HCT116 (cell line): ENCODE results near the gene POLK. TPM values are rescaled to one million over a fixed set of nuclear protein-coding genes. Genes with fewer than 3 reads are reported as not detected.

Source experiments
- ATAC-seq: fragments of 200-7000 bp; cut with Tn5 transposase; 2 replicates; pipeline ENCODE4 v1.9.1; 2020; ENCODE audit warnings: mild to moderate bottlenecking, moderate library complexity
- BruUV-seq: library from RNA; stranded (reverse); fragments of 400-500 nt; replicated peaks from 2 replicates; lab custom pipeline; 2021; lab: Mats Ljungman, UMichigan
- CTCF ChIA-PET: fragments of 300-600 bp; sonication (Branson Sonifier 250); formaldehyde crosslinking; loops from one replicate; lab custom pipeline; 2021; ENCODE audit warnings: antibody characterized with exemption; lab: Charles Lee
- POLR2A ChIA-PET: fragments of 300-600, 350-600 bp; sonication (Branson Sonifier 250); formaldehyde crosslinking; loops from one replicate; lab custom pipeline; 2021; ENCODE audit warnings: antibody characterized with exemption; lab: Charles Lee
- RAD21 ChIA-PET, 2 experiments: fragments of 300-600 bp; sonication (Branson Sonifier 250); formaldehyde crosslinking; loops; one replicate each; lab custom pipeline; 2023; ENCODE audit warnings: low total read pairs in 2 of 2; ENCODE audit not compliant: uncharacterized antibody in 2 of 2, unreplicated experiment in 2 of 2, low non-redundant PET in 1 of 2; lab: Charles Lee
- DNase-seq: peaks from one replicate; pipeline ENCODE4 v3.0.0-alpha.2; 2010; ENCODE audit warnings: low read depth, low spot score
- H2AFZ ChIP-seq: fragments of 200-600 bp; shearing (Covaris generic), sonication (generic); 2 replicates; pipeline ENCODE4 v1.6.1; 2017; ENCODE audit warnings: low read depth, mixed run types, mixed read lengths, antibody characterized with exemption, low read length; ENCODE audit not compliant: poor library complexity, severe bottlenecking
- H3K27ac ChIP-seq: 2 replicates; pipeline ENCODE4 v1.5.1; 2012; ENCODE audit warnings: low read depth, low read length
- H3K27me3 ChIP-seq: fragments of 200-600 bp; sonication (generic); 2 replicates; pipeline ENCODE4 v1.6.1; 2016; ENCODE audit warnings: mixed run types, low read length, mixed read lengths; ENCODE audit not compliant: insufficient read depth
- H3K36me3 ChIP-seq, 2 experiments: fragments of 200-500 bp in 1 of 2; fragments of 200-600 bp in 1 of 2; sonication (Bioruptor generic) in 1 of 2; sonication (generic) in 1 of 2; 2 replicates each; pipeline versions ENCODE4 v1.5.1 to v1.6.1; 2014 to 2016; ENCODE audit warnings: low read length in 2 of 2, inconsistent platforms in 1 of 2, mixed read lengths in 1 of 2, mixed run types in 1 of 2; ENCODE audit not compliant: insufficient read depth in 2 of 2, control insufficient read depth in 1 of 2
- H3K4me1 ChIP-seq, 2 experiments: fragments of 200-600 bp in 1 of 2; sonication (generic) in 1 of 2; 2 replicates each; pipeline versions ENCODE4 v1.5.1 to v1.6.1; 2012 to 2017; ENCODE audit warnings: low read length in 2 of 2, inconsistent platforms in 1 of 2, mild to moderate bottlenecking in 1 of 2, mixed read lengths in 1 of 2, mixed run types in 1 of 2, moderate library complexity in 1 of 2; ENCODE audit not compliant: insufficient read depth in 2 of 2, control insufficient read depth in 1 of 2
- H3K4me2 ChIP-seq: fragments of 200-600 bp; sonication (generic); 2 replicates; pipeline ENCODE4 v1.6.1; 2017; ENCODE audit warnings: mixed run types, low read length, mixed read lengths
- H3K4me3 ChIP-seq, 2 experiments: fragments of 200-600 bp in 1 of 2; sonication (generic) in 1 of 2; replicated peaks in 1 of 2; 2 replicates each; pipeline ENCODE4 v1.5.1; 2011 to 2016; ENCODE audit warnings: low read length in 2 of 2, control low read depth in 1 of 2, low read depth in 1 of 2, mild to moderate bottlenecking in 1 of 2, mixed read lengths in 1 of 2, mixed run types in 1 of 2
- H3K79me2 ChIP-seq: fragments of 200-600 bp; sonication (generic); 2 replicates; pipeline ENCODE4 v1.6.1; 2017; ENCODE audit warnings: mild to moderate bottlenecking, mixed run types, low read length, moderate library complexity, mixed read lengths; ENCODE audit not compliant: insufficient read depth
- H3K9ac ChIP-seq: fragments of 200-600 bp; sonication (generic); 2 replicates; pipeline ENCODE4 v1.6.1; 2016; ENCODE audit warnings: low read length, mixed read lengths
- H3K9me2 ChIP-seq: fragments of 200-600 bp; sonication (generic), shearing (Covaris generic); 2 replicates; pipeline ENCODE4 v1.6.1; 2017; ENCODE audit warnings: mixed run types, mild to moderate bottlenecking, moderate library complexity; ENCODE audit not compliant: insufficient read depth
- H3K9me3 ChIP-seq, 2 experiments: fragments of 200-500 bp in 1 of 2; fragments of 200-600 bp in 1 of 2; sonication (Bioruptor generic) in 1 of 2; sonication (generic) in 1 of 2; 2 replicates each; pipeline ENCODE4 v1.6.1; 2014 to 2017; ENCODE audit warnings: low read length in 2 of 2, mixed read lengths in 2 of 2, inconsistent platforms in 1 of 2, low read depth in 1 of 2, mild to moderate bottlenecking in 1 of 2, mixed run types in 1 of 2, moderate library complexity in 1 of 2; ENCODE audit not compliant: control insufficient read depth in 1 of 2, insufficient read depth in 1 of 2
- H4K20me1 ChIP-seq: fragments of 200-600 bp; sonication (generic), shearing (Covaris generic); 2 replicates; pipeline ENCODE4 v1.6.1; 2017; ENCODE audit warnings: mixed run types, mild to moderate bottlenecking, moderate library complexity; ENCODE audit not compliant: insufficient read depth
- CBX3 ChIP-seq: IDR thresholded peaks from 2 replicates; pipeline ENCODE4 v1.6.1; 2012; ENCODE audit warnings: low read depth
- CTCF ChIP-seq, 3 experiments: fragments of 200-600 bp in 1 of 3; sonication (generic) in 1 of 3; IDR thresholded peaks in 2 of 3; conservative IDR thresholded peaks in 1 of 3; 2 replicates each; pipeline ENCODE4 v1.5.1; 2012 to 2017; ENCODE audit warnings: low read depth in 2 of 3, low read length in 2 of 3, antibody characterized with exemption in 1 of 3, borderline replicate concordance in 1 of 3, control low read depth in 1 of 3, mild to moderate bottlenecking in 1 of 3, mixed read lengths in 1 of 3, mixed run types in 1 of 3, moderate library complexity in 1 of 3; ENCODE audit not compliant: insufficient read depth in 1 of 3
- ELF1 ChIP-seq: IDR thresholded peaks from 2 replicates; pipeline ENCODE4 v1.6.1; 2012; ENCODE audit warnings: low read depth, borderline replicate concordance
- EZH2 ChIP-seq: fragments of 200-600 bp; sonication (generic); IDR thresholded peaks from 2 replicates; pipeline ENCODE4 v1.6.1; 2017; ENCODE audit warnings: antibody characterized with exemption, mixed run types
- EZH2phosphoT487 ChIP-seq: fragments of 200-600 bp; IDR thresholded peaks from 2 replicates; pipeline ENCODE4 v1.6.1; 2018; ENCODE audit warnings: antibody characterized with exemption, borderline replicate concordance
- JUND ChIP-seq: IDR thresholded peaks from 2 replicates; pipeline ENCODE4 v1.6.1; 2012
- MAX ChIP-seq: IDR thresholded peaks from 2 replicates; pipeline ENCODE4 v1.6.1; 2012
- POLR2A ChIP-seq: IDR thresholded peaks from 2 replicates; pipeline ENCODE4 v1.7.0; 2011; ENCODE audit warnings: borderline replicate concordance; ENCODE audit not compliant: insufficient read depth, insufficient read length; ENCODE audit errors: extremely low read depth
- POLR2AphosphoS5 ChIP-seq: IDR thresholded peaks from 2 replicates; pipeline ENCODE4 v1.6.1; 2011; ENCODE audit warnings: mild to moderate bottlenecking, low read depth, low read length, moderate library complexity
- RAD21 ChIP-seq: IDR thresholded peaks from 2 replicates; pipeline ENCODE4 v1.6.1; 2012; ENCODE audit warnings: low read depth, mild to moderate bottlenecking
- SP1 ChIP-seq: IDR thresholded peaks from 2 replicates; pipeline ENCODE4 v1.6.1; 2012; ENCODE audit warnings: low read depth
- TCF7L2 ChIP-seq: IDR thresholded peaks from 2 replicates; pipeline ENCODE4 v1.7.0; 2011; ENCODE audit warnings: borderline replicate concordance, inconsistent platforms; ENCODE audit not compliant: insufficient read depth, insufficient read length; ENCODE audit errors: extremely low read depth
- YY1 ChIP-seq: IDR thresholded peaks from 2 replicates; pipeline ENCODE4 v1.6.1; 2011; ENCODE audit warnings: low read length, low read depth, moderate library complexity, mild to moderate bottlenecking; ENCODE audit not compliant: insufficient replicate concordance; ENCODE audit errors: extremely low read depth
- ZNF274 ChIP-seq: fragments of 200-500 bp; sonication (Bioruptor generic); IDR thresholded peaks from 2 replicates; pipeline ENCODE4 v1.6.1; 2014; ENCODE audit warnings: mild to moderate bottlenecking, low read depth, low read length, inconsistent platforms
- intact Hi-C: fragments of 100-400 bp; cut with micrococcal nuclease; formaldehyde crosslinking; loops from 2 replicates; pipeline ENCODE4 v1.10.0; 2022
- total RNA-seq: library from RNA; stranded (reverse); gene quantifications from one replicate; pipeline ENCODE4 v1.2.1, GENCODE V29; 2021; ENCODE audit not compliant: unreplicated experiment

POLK gene
- total RNA-seq, 1 experiment from 2014 or later = 17.3 TPM

GRCh38 chr5:75511435-75512382 lies at the start of gene POLK, which contains the start of gene CERT1 (continued):
- TF ChIP-seq POLR2A = peak; percentile 55
- peak; percentile 65 for TF ChIP-seq SP1
- TF ChIP-seq ZNF274 = no peak
- TF ChIP-seq YY1 = peak; percentile 90
- TF ChIP-seq MAX = 0 out of 2 replicates have a peak, but pooled peaks have one; percentile 31
- TF ChIP-seq EZH2phosphoT487 = no peak
- TF ChIP-seq, all 23 proteins: peak for 10

DNA sequence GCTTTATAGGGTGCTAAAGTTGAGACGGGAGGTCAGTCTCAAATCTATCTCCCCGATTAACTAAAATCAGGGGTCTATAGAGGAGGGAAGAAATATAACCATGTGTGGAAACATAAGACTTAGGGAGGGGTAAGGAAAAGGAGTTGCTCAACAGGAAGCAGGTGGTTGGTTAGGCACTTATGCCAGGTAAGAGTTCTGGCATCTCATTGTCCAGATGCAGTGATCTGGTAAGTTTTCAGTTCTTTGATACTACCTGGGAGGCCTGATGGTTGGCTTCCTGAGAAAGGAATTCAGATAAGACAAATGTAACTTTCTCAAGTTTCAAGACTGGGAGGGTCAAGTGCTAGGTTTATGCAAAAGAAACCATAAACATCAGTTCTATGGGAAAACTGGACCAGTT lies 48.0 kb upstream of the POLK start:
- DNase-seq (no peak), ATAC-seq (no peak)
- Histone ChIP-seq H4K20me1 (no peaks in the 10 kb centered on the region), H3K9me2 (no peaks in the 10 kb centered on the region), H3K4me1 (no peaks in the 10 kb centered on the region), H3K9me3 (peaks cover 0 to 1% of the 10 kb centered on the region in 2 experiments; a peak in 1 of 4 replicates), H3K4me2 (no peak overlapping the region), H3K27ac (no peak overlapping the region), H2AFZ (no peak overlapping the region), H3K4me3 (no peak overlapping the region), H3K27me3 (no peaks in the 10 kb centered on the region), H3K9ac (no peak overlapping the region), H3K79me2 (peaks cover 5% of the 10 kb centered on the region; the same call in 1 of the 2 replicates), H3K36me3 (no peaks in the 10 kb centered on the region)
- intact Hi-C loops = no loop called here
- ChIA-PET POLR2A (no interaction called here), RAD21 (no interaction called here), CTCF (no interaction called here)
- TF ChIP-seq CTCF (IDR thresholded peaks at IDR 0.05 in 2 of 3, conservative IDR thresholded peaks at IDR 0.05 in 1 of 3; ENCODE audit: borderline replicate concordance in 1 of 3, insufficient read depth in 1 of 3, low read depth in 2 of 3, low read length in 2 of 3) = no peak
- TF ChIP-seq CBX3 = no peak
- TF ChIP-seq ELF1 = no peak
- TF ChIP-seq TCF7L2 = no peak
- no peak for TF ChIP-seq MAX
- no peak for TF ChIP-seq EZH2
- TF ChIP-seq ZNF274 = no peak
- no peak for TF ChIP-seq SP1
- TF ChIP-seq JUND = no peak
- no peak for TF ChIP-seq RAD21
- TF ChIP-seq POLR2AphosphoS5 = no peak
- BruUV-seq = no TSS peak
